ENCODE results near the gene TRANK1.
"Not testable (repeated sequence)": the region's sequence is repeated elsewhere in the genome, so short reads cannot be mapped to it uniquely, and the experiment has no call there.

GRCh38 chr3:36947814-36948213 lies 3.0 kb upstream of the TRANK1 start:
- TF ChIP-seq CTCF (IDR thresholded peaks at IDR 0.05); POLR2A (IDR thresholded peaks at IDR 0.05; ENCODE audit: low read depth); POLR2AphosphoS5 (IDR thresholded peaks at IDR 0.05); EP300 (IDR thresholded peaks at IDR 0.05): not testable (repeated sequence)

Data from esophagus muscularis mucosa (tissue), 4 donors.